Activated CD8-positive, alpha-beta memory T cell treated with anti-CD3 and anti-CD28 coated beads, Interleukin-2, amount 10 ng/mL, durations not matched to agents 7 days and 5 days (primary cell): ENCODE results near the gene SPAST. TPM values are rescaled to one million over a fixed set of nuclear protein-coding genes. Genes with fewer than 3 reads are reported as not detected.
A peak's percentile ranks its signal among the peaks of the same experiment; 100 is the strongest.
"Not testable (repeated sequence)": the region's sequence is repeated elsewhere in the genome, so short reads cannot be mapped to it uniquely, and the experiment has no call there.

Source experiments
- ATAC-seq: fragments of 150-1000 bp; cut with Tn5 transposase; one replicate; pipeline ENCODE4 v1.10.0; 2021; ENCODE audit warnings: moderate library complexity
- CTCF ChIA-PET: fragments of 350-600 bp; sonication (Branson Sonifier 250); formaldehyde crosslinking; loops from one replicate; lab custom pipeline; 2021; ENCODE audit warnings: antibody characterized with exemption; lab: Charles Lee
- DNase-seq: peaks from one replicate; pipeline ENCODE4 v3.0.0-alpha.2; 2020
- H3K27ac Mint-ChIP-seq: one replicate; pipeline ENCODE4 v1.8.0; 2021; ENCODE audit warnings: mild to moderate bottlenecking, mixed read lengths
- H3K27me3 Mint-ChIP-seq: one replicate; pipeline ENCODE4 v1.8.0; 2021; ENCODE audit warnings: mixed read lengths
- H3K36me3 Mint-ChIP-seq: one replicate; pipeline ENCODE4 v1.8.0; 2021; ENCODE audit warnings: mild to moderate bottlenecking, mixed read lengths
- H3K4me1 Mint-ChIP-seq: one replicate; pipeline ENCODE4 v1.8.0; 2021; ENCODE audit warnings: mixed read lengths
- H3K4me3 Mint-ChIP-seq: one replicate; pipeline ENCODE4 v1.8.0; 2021; ENCODE audit warnings: mild to moderate bottlenecking, moderate library complexity, mixed read lengths
- H3K9me3 Mint-ChIP-seq: one replicate; pipeline ENCODE4 v1.8.0; 2022; ENCODE audit warnings: low read depth, mixed read lengths
- total RNA-seq, 2 experiments: library from RNA; stranded (reverse); gene quantifications; one replicate each; pipeline ENCODE4 v1.2.3, GENCODE V29; 2021

SPAST gene
- total RNA-seq, 2 experiments from 2014 or later: 17.3 to 20.4 TPM

- H3K4me1 Mint-ChIP-seq: peaks cover 7% of the 10 kb centered on the region
- peaks cover 8% of the 10 kb centered on the region for H3K36me3 Mint-ChIP-seq
- CTCF ChIA-PET: no interaction called here
- no peak for ATAC-seq
- no peaks in the 10 kb centered on the region for H3K27me3 Mint-ChIP-seq
- H3K9me3 Mint-ChIP-seq: no peaks in the 10 kb centered on the region
- DNase-seq: no peak
- H3K27ac Mint-ChIP-seq: no peak overlapping the region
- H3K4me3 Mint-ChIP-seq: no peak overlapping the region
These were observed 96.3 kb downstream of the SPAST start for GRCh38 chr2:32159678-32160077.

DNA sequence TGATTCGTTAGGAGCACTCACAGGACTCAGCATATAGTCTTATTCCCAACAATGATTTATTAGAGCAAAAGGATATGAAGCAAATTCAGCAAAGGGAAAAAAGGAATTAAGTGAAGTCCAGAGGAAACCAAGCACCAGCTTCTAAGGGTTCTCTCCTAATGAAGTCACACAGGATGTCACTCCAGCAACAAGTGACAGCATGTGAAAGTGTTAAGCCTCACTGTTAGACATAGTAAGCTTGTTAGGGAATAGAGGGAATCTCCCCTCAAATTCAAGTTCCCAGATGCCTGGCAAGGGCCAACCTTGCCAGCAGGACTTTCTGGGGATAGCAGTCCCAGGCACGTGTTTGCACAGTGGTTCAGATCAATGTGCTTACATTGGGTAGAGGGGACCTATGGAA lies 97.9 kb downstream of the SPAST start:
- peaks cover 16% of the 10 kb centered on the region for H3K4me1 Mint-ChIP-seq
- DNase-seq: no peak
- CTCF ChIA-PET: interaction anchor here (1.2 kb wide), 1 partner anchor 10 kb away, joined by 3 read pairs; no protein-coding TSS in a partner anchor
- no peaks in the 10 kb centered on the region for H3K9me3 Mint-ChIP-seq
- H3K4me3 Mint-ChIP-seq: no peak overlapping the region
- peaks cover 6% of the 10 kb centered on the region for H3K36me3 Mint-ChIP-seq
- H3K27me3 Mint-ChIP-seq: no peaks in the 10 kb centered on the region
- H3K27ac Mint-ChIP-seq: no peak overlapping the region
- no peak for ATAC-seq

- peak overlapping the region; percentile 96 for H3K4me3 Mint-ChIP-seq
- H3K27ac Mint-ChIP-seq: not testable (repeated sequence)
These were observed 100.9 kb downstream of the SPAST start for GRCh38 chr2:32164254-32164653.

DNA sequence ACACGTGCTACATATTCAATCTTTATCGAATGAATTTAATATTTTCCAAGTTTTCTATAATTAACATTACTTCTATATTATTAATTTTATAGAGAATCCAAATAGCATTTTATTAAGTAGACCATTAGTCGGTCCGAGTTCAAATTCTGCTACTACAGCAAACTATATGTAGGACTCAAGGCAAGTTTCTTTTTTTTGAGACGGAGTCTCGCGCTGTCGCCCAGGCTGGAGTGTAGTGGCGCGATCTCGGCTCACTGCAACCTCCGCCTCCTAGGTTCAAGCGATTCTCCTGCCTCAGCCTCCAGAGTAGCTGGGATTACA lies 101.6 kb downstream of the SPAST start:
- ATAC-seq: peak; percentile 4
- Mint-ChIP-seq H3K36me3 (peaks cover 16% of the 10 kb centered on the region), H3K27ac (peak overlapping the region; percentile 91), H3K4me3 (peak overlapping the region; percentile 96), H3K4me1 (peaks cover 34% of the 10 kb centered on the region)
- H3K9me3 Mint-ChIP-seq, H3K27me3 Mint-ChIP-seq, DNase-seq, CTCF ChIA-PET: not testable (repeated sequence)

More at GRCh38 chr2:32164254-32164653, 100.9 kb downstream of the SPAST start:
- Mint-ChIP-seq H3K4me1 (peaks cover 34% of the 10 kb centered on the region), H3K36me3 (peaks cover 17% of the 10 kb centered on the region)
- CTCF ChIA-PET, H3K27me3 Mint-ChIP-seq, DNase-seq, H3K9me3 Mint-ChIP-seq, ATAC-seq: not testable (repeated sequence)

- CTCF ChIA-PET: interaction anchor here (1.0 to 1.7 kb wide), 3 partner anchors 96 to 158 kb away, joined by 3 to 5 read pairs (median 3); no protein-coding TSS in a partner anchor
These were observed 102.8 kb downstream of the SPAST start for GRCh38 chr2:32166115-32166574.

GRCh38 chr2:32168513-32168912 lies 105.2 kb downstream of the SPAST start:
- no peak for ATAC-seq
- DNase-seq: no peak
- Mint-ChIP-seq H3K4me3 (no peak overlapping the region), H3K27ac (no peak overlapping the region), H3K9me3 (no peaks in the 10 kb centered on the region), H3K27me3 (no peaks in the 10 kb centered on the region), H3K36me3 (peaks cover 36% of the 10 kb centered on the region), H3K4me1 (peaks cover 44% of the 10 kb centered on the region)
- CTCF ChIA-PET: no interaction called here

More at GRCh38 chr2:32166115-32166574, 102.8 kb downstream of the SPAST start:
- no peaks in the 10 kb centered on the region for H3K27me3 Mint-ChIP-seq
- peaks cover 35% of the 10 kb centered on the region for H3K4me1 Mint-ChIP-seq
- peak overlapping the region; percentile 96 for H3K4me3 Mint-ChIP-seq
- peak; percentile 15 for ATAC-seq
- peak overlapping the region; percentile 91 for H3K27ac Mint-ChIP-seq
- H3K36me3 Mint-ChIP-seq: peaks cover 20% of the 10 kb centered on the region
- DNase-seq: no peak
- H3K9me3 Mint-ChIP-seq: no peaks in the 10 kb centered on the region

DNA sequence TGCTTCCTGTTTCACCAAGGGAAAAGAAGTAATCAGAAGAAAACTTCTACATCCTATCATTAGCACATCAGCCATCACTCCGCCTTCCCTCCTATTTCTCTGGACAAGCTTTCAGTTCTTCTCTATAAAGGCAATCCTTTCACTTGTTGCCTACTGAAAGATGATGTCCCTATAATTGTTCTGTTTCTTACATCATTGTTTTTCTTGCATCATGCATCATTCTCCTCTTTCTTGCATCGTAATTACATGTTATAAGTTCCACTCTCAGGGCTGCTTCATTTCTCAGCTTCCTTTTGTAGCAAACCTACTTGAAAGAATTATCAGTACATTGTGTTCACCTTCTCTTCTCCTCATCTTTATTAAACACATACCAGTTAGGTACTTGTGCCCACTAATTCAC lies 109.5 kb downstream of the SPAST start:
- Mint-ChIP-seq H3K36me3 (peaks cover 37% of the 10 kb centered on the region), H3K27me3 (no peaks in the 10 kb centered on the region), H3K4me3 (no peak overlapping the region), H3K9me3 (no peaks in the 10 kb centered on the region), H3K27ac (peak overlapping the region; percentile 0), H3K4me1 (peaks cover 15% of the 10 kb centered on the region)
- ATAC-seq (no peak), DNase-seq (no peak)
- CTCF ChIA-PET: interaction anchor here (1.4 kb wide), 1 partner anchor 10 kb away, joined by 3 read pairs; no protein-coding TSS in a partner anchor

- no peaks in the 10 kb centered on the region for H3K9me3 Mint-ChIP-seq
- no peaks in the 10 kb centered on the region for H3K4me1 Mint-ChIP-seq
- CTCF ChIA-PET: interaction anchor here (1.0 kb wide), 1 partner anchor 10 kb away, joined by 3 read pairs; no protein-coding TSS in a partner anchor
- H3K27me3 Mint-ChIP-seq: no peaks in the 10 kb centered on the region
- DNase-seq (no peak), ATAC-seq (no peak)
- H3K36me3 Mint-ChIP-seq: peaks cover 26% of the 10 kb centered on the region
- no peak overlapping the region for H3K27ac Mint-ChIP-seq
- H3K4me3 Mint-ChIP-seq: no peak overlapping the region
These were observed 119.3 kb downstream of the SPAST start for GRCh38 chr2:32182667-32183066.

GRCh38 chr2:32189011-32189410 lies 125.7 kb downstream of the SPAST start:
- H3K27ac Mint-ChIP-seq: no peak overlapping the region
- H3K4me1 Mint-ChIP-seq: peaks cover 30% of the 10 kb centered on the region
- H3K9me3 Mint-ChIP-seq: peaks cover 2% of the 10 kb centered on the region
- CTCF ChIA-PET: no interaction called here
- H3K36me3 Mint-ChIP-seq: peaks cover 42% of the 10 kb centered on the region
- no peak overlapping the region for H3K4me3 Mint-ChIP-seq
- no peaks in the 10 kb centered on the region for H3K27me3 Mint-ChIP-seq
- ATAC-seq (no peak), DNase-seq (no peak)

DNA sequence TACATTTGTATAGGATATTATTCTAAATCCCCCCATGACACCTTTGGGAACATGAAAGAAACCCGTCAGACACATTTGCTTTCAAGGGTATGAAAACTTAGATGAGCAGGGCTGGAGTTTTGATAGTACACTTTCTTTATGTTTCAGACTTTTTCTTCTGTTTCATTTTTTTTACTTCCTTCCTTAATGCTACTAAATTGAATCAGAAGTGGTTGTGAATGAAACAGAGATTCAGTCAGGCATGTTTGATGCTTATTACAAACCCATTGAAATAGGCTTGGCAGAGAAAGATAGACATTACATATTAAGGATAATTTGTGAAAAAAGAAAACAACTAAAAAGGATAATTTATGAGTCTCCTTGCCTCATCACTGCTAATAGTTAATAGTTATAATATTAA lies 129.1 kb downstream of the SPAST start:
- DNase-seq (no peak), ATAC-seq (no peak)
- Mint-ChIP-seq H3K4me1 (peaks cover 30% of the 10 kb centered on the region), H3K27me3 (no peaks in the 10 kb centered on the region), H3K9me3 (peaks cover 2% of the 10 kb centered on the region), H3K27ac (peak overlapping the region; percentile 56), H3K36me3 (peaks cover 31% of the 10 kb centered on the region), H3K4me3 (no peak overlapping the region)
- CTCF ChIA-PET: no interaction called here

- Mint-ChIP-seq H3K27ac (no peak overlapping the region), H3K9me3 (no peaks in the 10 kb centered on the region), H3K4me1 (peaks cover 6% of the 10 kb centered on the region), H3K4me3 (no peak overlapping the region), H3K36me3 (peaks cover 35% of the 10 kb centered on the region), H3K27me3 (no peaks in the 10 kb centered on the region)
- ATAC-seq (no peak), DNase-seq (no peak)
- CTCF ChIA-PET: no interaction called here
These were observed 137.5 kb downstream of the SPAST start for GRCh38 chr2:32200814-32201213.

GRCh38 chr2:32203428-32203827 lies 140.1 kb downstream of the SPAST start:
- H3K4me3 Mint-ChIP-seq, H3K27ac Mint-ChIP-seq, H3K9me3 Mint-ChIP-seq, H3K4me1 Mint-ChIP-seq, CTCF ChIA-PET, DNase-seq, H3K27me3 Mint-ChIP-seq, ATAC-seq: not testable (repeated sequence)
- peaks cover 33% of the 10 kb centered on the region for H3K36me3 Mint-ChIP-seq
